T-helper 1 cell treated with Interleukin-12 subunit alpha and Interleukin-12 subunit beta and Interleukin-4 antibody, amounts not matched to agents 30 μg/mL and 1 μg/mL, for 36 hours (primary cell): ENCODE data around the gene LPGAT1.
"Not testable (repeated sequence)": the region's sequence is repeated elsewhere in the genome, so short reads cannot be mapped to it uniquely, and the experiment has no call there.

Experiments used
- H3K27ac Mint-ChIP-seq: one replicate; pipeline ENCODE4 v1.8.0; 2021; ENCODE audit warnings: mild to moderate bottlenecking, mixed read lengths
- H3K27me3 Mint-ChIP-seq: one replicate; pipeline ENCODE4 v1.8.0; 2021; ENCODE audit warnings: low read depth, mixed read lengths
- H3K36me3 Mint-ChIP-seq: one replicate; pipeline ENCODE4 v1.8.0; 2021; ENCODE audit warnings: low read depth, mixed read lengths
- H3K4me1 Mint-ChIP-seq: one replicate; pipeline ENCODE4 v1.8.0; 2021; ENCODE audit warnings: low read depth, mixed read lengths
- H3K4me3 Mint-ChIP-seq: one replicate; pipeline ENCODE4 v1.8.0; 2021; ENCODE audit warnings: mild to moderate bottlenecking, moderate library complexity, mixed read lengths
- H3K9me3 Mint-ChIP-seq: one replicate; pipeline ENCODE4 v1.8.0; 2021; ENCODE audit warnings: mixed read lengths

Gene LPGAT1

GRCh38 chr1:211724687-211725196 is 105.8 kb downstream of the LPGAT1 start:
- H3K27ac Mint-ChIP-seq, result no peak overlapping the region
- no peaks in the 10 kb centered on the region for H3K36me3 Mint-ChIP-seq
- H3K4me3 Mint-ChIP-seq, result no peak overlapping the region
- peaks cover 13% of the 10 kb centered on the region for H3K27me3 Mint-ChIP-seq
- no peaks in the 10 kb centered on the region for H3K4me1 Mint-ChIP-seq
- H3K9me3 Mint-ChIP-seq, result no peaks in the 10 kb centered on the region

GRCh38 chr1:211723273-211723672 is 107.3 kb downstream of the LPGAT1 start:
- H3K4me1 Mint-ChIP-seq, result no peaks in the 10 kb centered on the region
- peaks cover 11% of the 10 kb centered on the region for H3K27me3 Mint-ChIP-seq
- H3K27ac Mint-ChIP-seq, result no peak overlapping the region
- no peak overlapping the region for H3K4me3 Mint-ChIP-seq
- no peaks in the 10 kb centered on the region for H3K36me3 Mint-ChIP-seq
- no peaks in the 10 kb centered on the region for H3K9me3 Mint-ChIP-seq

GRCh38 chr1:211722277-211723175 is 108.0 kb downstream of the LPGAT1 start:
- no peaks in the 10 kb centered on the region for H3K36me3 Mint-ChIP-seq
- H3K4me1 Mint-ChIP-seq, result no peaks in the 10 kb centered on the region
- H3K9me3 Mint-ChIP-seq, result no peaks in the 10 kb centered on the region
- H3K27ac Mint-ChIP-seq, result no peak overlapping the region
- H3K27me3 Mint-ChIP-seq, result peaks cover 12% of the 10 kb centered on the region
- no peak overlapping the region for H3K4me3 Mint-ChIP-seq

- H3K36me3 Mint-ChIP-seq, H3K27me3 Mint-ChIP-seq, H3K9me3 Mint-ChIP-seq, H3K4me3 Mint-ChIP-seq, H3K27ac Mint-ChIP-seq, H3K4me1 Mint-ChIP-seq: not testable (repeated sequence)
Observed at GRCh38 chr1:211716555-211716954, 114.0 kb downstream of the LPGAT1 start.

GRCh38 chr1:211715971-211716370 is 114.6 kb downstream of the LPGAT1 start:
- Mint-ChIP-seq H3K4me1 (no peaks in the 10 kb centered on the region), H3K4me3 (no peak overlapping the region), H3K9me3 (no peaks in the 10 kb centered on the region), H3K27ac (no peak overlapping the region), H3K27me3 (peaks cover 9% of the 10 kb centered on the region), H3K36me3 (no peaks in the 10 kb centered on the region)

GRCh38 chr1:211714154-211714553 is 116.4 kb downstream of the LPGAT1 start:
- Mint-ChIP-seq H3K27me3 (peaks cover 6% of the 10 kb centered on the region), H3K4me3 (no peak overlapping the region), H3K4me1 (no peaks in the 10 kb centered on the region), H3K36me3 (no peaks in the 10 kb centered on the region), H3K27ac (no peak overlapping the region), H3K9me3 (no peaks in the 10 kb centered on the region)

- no peaks in the 10 kb centered on the region for H3K4me1 Mint-ChIP-seq
- no peaks in the 10 kb centered on the region for H3K36me3 Mint-ChIP-seq
- peaks cover 6% of the 10 kb centered on the region for H3K27me3 Mint-ChIP-seq
- H3K4me3 Mint-ChIP-seq, result no peak overlapping the region
- H3K9me3 Mint-ChIP-seq, result no peaks in the 10 kb centered on the region
- H3K27ac Mint-ChIP-seq, result no peak overlapping the region
Observed at GRCh38 chr1:211713231-211713630, 117.3 kb downstream of the LPGAT1 start.

GRCh38 chr1:211711315-211711705 is 119.3 kb downstream of the LPGAT1 start:
- Mint-ChIP-seq H3K36me3 (no peaks in the 10 kb centered on the region), H3K4me3 (no peak overlapping the region), H3K4me1 (no peaks in the 10 kb centered on the region), H3K9me3 (no peaks in the 10 kb centered on the region), H3K27me3 (no peaks in the 10 kb centered on the region), H3K27ac (no peak overlapping the region)

GRCh38 chr1:211710566-211711314 is 119.8 kb downstream of the LPGAT1 start:
- no peaks in the 10 kb centered on the region for H3K4me1 Mint-ChIP-seq
- H3K27ac Mint-ChIP-seq, result no peak overlapping the region
- no peak overlapping the region for H3K4me3 Mint-ChIP-seq
- H3K27me3 Mint-ChIP-seq, result no peaks in the 10 kb centered on the region
- no peaks in the 10 kb centered on the region for H3K36me3 Mint-ChIP-seq
- no peaks in the 10 kb centered on the region for H3K9me3 Mint-ChIP-seq

GRCh38 chr1:211708926-211709325 is 121.6 kb downstream of the LPGAT1 start:
- H3K27ac Mint-ChIP-seq, result no peak overlapping the region

GRCh38 chr1:211708006-211708405 is 122.6 kb downstream of the LPGAT1 start:
- no peak overlapping the region for H3K27ac Mint-ChIP-seq
- H3K9me3 Mint-ChIP-seq, result no peaks in the 10 kb centered on the region
- H3K4me1 Mint-ChIP-seq, result no peaks in the 10 kb centered on the region
- no peaks in the 10 kb centered on the region for H3K27me3 Mint-ChIP-seq
- no peaks in the 10 kb centered on the region for H3K36me3 Mint-ChIP-seq
- H3K4me3 Mint-ChIP-seq, result no peak overlapping the region

More at GRCh38 chr1:211708926-211709325, 121.6 kb downstream of the LPGAT1 start:
- Mint-ChIP-seq H3K9me3 (no peaks in the 10 kb centered on the region), H3K27me3 (no peaks in the 10 kb centered on the region), H3K4me3 (no peak overlapping the region), H3K36me3 (no peaks in the 10 kb centered on the region), H3K4me1 (no peaks in the 10 kb centered on the region)

- Mint-ChIP-seq H3K27ac (no peak overlapping the region), H3K4me1 (no peaks in the 10 kb centered on the region)
Observed at GRCh38 chr1:211705467-211706091, 125.0 kb downstream of the LPGAT1 start.

GRCh38 chr1:211704543-211704942 is 126.0 kb downstream of the LPGAT1 start:
- no peaks in the 10 kb centered on the region for H3K9me3 Mint-ChIP-seq
- H3K27ac Mint-ChIP-seq, result no peak overlapping the region
- no peak overlapping the region for H3K4me3 Mint-ChIP-seq
- H3K27me3 Mint-ChIP-seq, result peaks cover 27% of the 10 kb centered on the region
- H3K36me3 Mint-ChIP-seq, result no peaks in the 10 kb centered on the region
- no peaks in the 10 kb centered on the region for H3K4me1 Mint-ChIP-seq

More at GRCh38 chr1:211705467-211706091, 125.0 kb downstream of the LPGAT1 start:
- peaks cover 18% of the 10 kb centered on the region for H3K27me3 Mint-ChIP-seq
- H3K9me3 Mint-ChIP-seq, result no peaks in the 10 kb centered on the region
- no peak overlapping the region for H3K4me3 Mint-ChIP-seq
- no peaks in the 10 kb centered on the region for H3K36me3 Mint-ChIP-seq

GRCh38 chr1:211703812-211704537 is 126.6 kb downstream of the LPGAT1 start:
- peak overlapping the region; percentile 34 for H3K27ac Mint-ChIP-seq

More at GRCh38 chr1:211703812-211704537, 126.6 kb downstream of the LPGAT1 start:
- Mint-ChIP-seq H3K9me3 (no peaks in the 10 kb centered on the region), H3K36me3 (no peaks in the 10 kb centered on the region), H3K4me3 (no peak overlapping the region), H3K4me1 (no peaks in the 10 kb centered on the region), H3K27me3 (peaks cover 30% of the 10 kb centered on the region)
